AG04450 (cell line): ENCODE measurements around the gene CA5A. TPM values are rescaled to one million over a fixed set of nuclear protein-coding genes. Genes with fewer than 3 reads are reported as not detected.

Experiments used
- CTCF ChIA-PET: fragments of 300-600, 350-600 bp; formaldehyde crosslinking; extraction: SDS; loops from one replicate; lab custom pipeline; 2022; ENCODE audit warnings: antibody characterized with exemption, inconsistent platforms; lab: Charles Lee
- POLR2A ChIA-PET: fragments of 350-600 bp; formaldehyde crosslinking; extraction: SDS; loops from one replicate; lab custom pipeline; 2021; ENCODE audit warnings: antibody characterized with exemption, inconsistent platforms; lab: Yijun Ruan, JAX
- DNase-seq: peaks from one replicate; pipeline ENCODE4 v3.0.0-alpha.2; 2011; ENCODE audit warnings: low read depth, low spot score
- H3K27ac ChIP-seq: one replicate; pipeline ENCODE4 v1.5.1; 2012; ENCODE audit warnings: low read depth, low read length, control low read depth
- H3K27me3 ChIP-seq: one replicate; pipeline ENCODE4 v1.6.0; 2012; ENCODE audit warnings: low read length; ENCODE audit not compliant: control insufficient read depth, insufficient read depth
- H3K4me3 ChIP-seq: 2 replicates; pipeline ENCODE4 v1.5.1; 2011; ENCODE audit warnings: mild to moderate bottlenecking, low read depth, low read length, control low read depth
- H3K9me3 ChIP-seq: 2 replicates; pipeline ENCODE4 v1.5.1; 2012; ENCODE audit warnings: low read length; ENCODE audit not compliant: control insufficient read depth, insufficient read depth
- CTCF ChIP-seq: IDR thresholded peaks from 2 replicates; pipeline ENCODE4 v1.5.1; 2011; ENCODE audit warnings: low read depth, low read length, control low read depth, inconsistent platforms
- polyA plus RNA-seq: library from polyadenylated mRNA; depleted of rRNA; stranded (reverse); fragments of >200 nt; gene quantifications from 2 replicates; pipeline ENCODE4 v1.2.3, GENCODE V29; 2011

The CA5A gene
- polyA plus RNA-seq, 1 experiment: not detected

GRCh38 chr16:87849419-87850008 lies 86.8 kb downstream of the CA5A start:
- no peaks in the 10 kb centered on the region for H3K9me3 ChIP-seq
- H3K27me3 ChIP-seq: no peaks in the 10 kb centered on the region
- TF ChIP-seq CTCF: no peak
- CTCF ChIA-PET: interaction anchor here (0.7 to 3.4 kb wide), 19 partner anchors 11 to 76 kb away, joined by 3 to 46 read pairs (median 7); partner anchors contain the start of gene SLC7A5
- no peak overlapping the region for H3K4me3 ChIP-seq
- no peak overlapping the region for H3K27ac ChIP-seq
- DNase-seq: no peak
- POLR2A ChIA-PET: interaction anchor here (1.0 kb wide), 1 partner anchor 22 kb away, joined by 3 read pairs; no protein-coding TSS in a partner anchor

GRCh38 chr16:87848676-87849345 lies 87.5 kb downstream of the CA5A start:
- TF ChIP-seq CTCF: no peak
- DNase-seq: no peak
- no peaks in the 10 kb centered on the region for H3K27me3 ChIP-seq
- POLR2A ChIA-PET: no interaction called here
- no peak overlapping the region for H3K4me3 ChIP-seq
- no peaks in the 10 kb centered on the region for H3K9me3 ChIP-seq
- H3K27ac ChIP-seq: no peak overlapping the region
- CTCF ChIA-PET: interaction anchor here (0.7 to 3.4 kb wide), 18 partner anchors 10 to 75 kb away, joined by 3 to 46 read pairs (median 8); partner anchors contain the start of gene SLC7A5

GRCh38 chr16:87847785-87848675 lies 88.3 kb downstream of the CA5A start:
- no peaks in the 10 kb centered on the region for H3K27me3 ChIP-seq
- no peaks in the 10 kb centered on the region for H3K9me3 ChIP-seq
- DNase-seq: no peak
- no peak overlapping the region for H3K4me3 ChIP-seq
- CTCF ChIA-PET: interaction anchor here (0.9 to 2.7 kb wide), 4 partner anchors 24 to 78 kb away, joined by 3 to 12 read pairs (median 4); no protein-coding TSS in a partner anchor
- POLR2A ChIA-PET: no interaction called here
- TF ChIP-seq CTCF: no peak
- H3K27ac ChIP-seq: no peak overlapping the region

GRCh38 chr16:87847467-87847784 lies 88.9 kb downstream of the CA5A start:
- POLR2A ChIA-PET: no interaction called here

More at GRCh38 chr16:87847467-87847784, 88.9 kb downstream of the CA5A start:
- DNase-seq: no peak
- Histone ChIP-seq H3K27me3 (no peaks in the 10 kb centered on the region), H3K9me3 (no peaks in the 10 kb centered on the region), H3K27ac (no peak overlapping the region), H3K4me3 (no peak overlapping the region)
- TF ChIP-seq CTCF: no peak
- CTCF ChIA-PET: interaction anchor here (0.9 to 2.7 kb wide), 4 partner anchors 24 to 78 kb away, joined by 3 to 12 read pairs (median 4); no protein-coding TSS in a partner anchor
